Epithelial cell of proximal tubule (primary cell): ENCODE results near the gene COL23A1. TPM values are rescaled to one million over a fixed set of nuclear protein-coding genes. Genes with fewer than 3 reads are reported as not detected.
A peak's percentile ranks its signal among the peaks of the same experiment; 100 is the strongest.

ENCODE experiments used
- DNase-seq: peaks from one replicate; pipeline ENCODE4 v3.0.0-alpha.2; 2011; ENCODE audit warnings: low read depth
- H3K4me3 ChIP-seq: 2 replicates; pipeline ENCODE4 v1.5.1; 2011; ENCODE audit warnings: low read depth, mild to moderate bottlenecking, low read length
- CTCF ChIP-seq: conservative IDR thresholded peaks from 2 replicates; pipeline ENCODE4 v1.5.1; 2012; ENCODE audit warnings: low read depth, mild to moderate bottlenecking, low read length
- total RNA-seq: library from RNA; depleted of rRNA; stranded (reverse); fragments of >200 nt; gene quantifications from 2 replicates; pipeline ENCODE4 v1.2.3, GENCODE V29; 2015

COL23A1 gene
- total RNA-seq, 1 donor from 2014 or later = not detected

GRCh38 chr5:178437386-178438075 is 152.7 kb downstream of the COL23A1 start:
- no peak for DNase-seq
- H3K4me3 ChIP-seq = no peak overlapping the region
- TF ChIP-seq CTCF = no peak

DNA sequence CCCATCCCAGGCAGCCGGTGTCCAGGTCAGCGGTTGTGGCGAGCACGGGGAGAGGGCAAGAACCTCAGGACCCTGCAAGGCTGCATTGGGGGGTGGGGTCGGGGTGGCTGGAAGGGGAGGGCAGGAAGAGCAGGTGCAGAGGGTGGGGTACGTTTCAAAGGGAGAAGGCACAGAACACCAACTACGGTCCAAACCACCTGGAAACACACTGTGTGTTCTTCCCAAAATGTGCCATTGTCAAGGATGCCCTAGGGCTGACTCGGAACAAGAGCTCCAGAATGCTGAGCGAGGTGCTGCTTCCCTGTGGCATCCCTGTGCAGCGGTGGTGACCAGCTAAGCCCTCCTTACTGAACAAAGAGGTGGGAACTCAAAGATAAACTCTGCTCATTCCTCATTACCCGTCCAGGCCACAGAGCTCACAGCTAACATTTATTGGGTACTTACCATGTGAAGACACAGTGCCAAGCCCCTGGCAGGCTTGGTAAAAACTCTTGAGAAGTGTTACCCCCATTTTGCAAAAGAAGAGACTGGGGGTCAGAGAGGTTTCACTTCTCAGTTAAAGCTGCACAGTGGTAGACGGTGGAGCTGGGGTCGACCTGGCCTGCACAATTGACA is 153.8 kb downstream of the COL23A1 start:
- no peak for DNase-seq
- TF ChIP-seq CTCF = no peak
- no peak overlapping the region for H3K4me3 ChIP-seq

DNA sequence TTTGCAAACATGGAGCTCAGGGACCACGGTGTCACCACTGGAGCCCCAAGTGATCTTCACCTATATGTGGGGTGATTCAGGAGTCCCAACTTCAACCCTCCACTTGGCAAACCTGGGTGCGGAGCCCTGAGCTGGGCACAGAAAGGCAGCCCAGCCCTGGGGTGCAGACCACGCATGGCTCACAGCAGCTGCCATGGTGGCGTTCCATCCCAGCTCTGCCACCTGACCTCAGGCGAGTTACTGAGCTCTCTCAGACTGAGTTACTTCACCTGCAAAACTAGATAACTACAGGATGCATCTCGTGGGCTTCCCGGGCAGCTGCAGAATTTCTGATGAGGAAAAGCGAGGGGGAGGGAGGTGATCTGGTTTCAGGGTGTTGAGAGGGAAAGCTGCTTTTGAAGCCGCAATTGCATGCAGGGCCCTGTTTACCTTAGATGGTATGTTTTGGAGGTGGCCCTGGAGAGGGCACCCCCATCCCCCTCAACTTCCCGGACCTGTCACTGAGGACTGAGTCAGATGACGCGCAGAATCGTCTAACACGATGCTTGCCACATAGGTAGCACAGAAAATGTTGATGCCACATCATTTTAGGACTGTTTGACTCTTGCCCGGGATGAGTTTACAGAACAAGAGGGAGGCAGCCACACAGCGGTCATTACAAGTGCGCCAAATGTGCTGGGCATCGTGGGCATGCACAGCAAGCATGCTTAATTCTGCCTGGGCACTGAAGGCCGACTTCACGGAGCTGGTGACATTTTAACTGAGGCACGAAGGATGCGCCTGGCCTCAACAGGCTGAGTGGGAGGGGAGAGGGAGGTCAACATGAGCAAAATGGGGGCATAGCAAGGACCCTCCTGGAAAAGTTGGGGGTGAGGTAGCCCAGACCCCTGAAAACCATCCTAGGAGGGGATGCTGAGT is 154.6 kb downstream of the COL23A1 start:
- TF ChIP-seq CTCF = no peak
- H3K4me3 ChIP-seq = no peak overlapping the region
- DNase-seq = no peak

- peak; percentile 27 for TF ChIP-seq CTCF
- DNase-seq = no peak
- no peak overlapping the region for H3K4me3 ChIP-seq
Measured at GRCh38 chr5:178434851-178435250, 155.3 kb downstream of the COL23A1 start.

DNA sequence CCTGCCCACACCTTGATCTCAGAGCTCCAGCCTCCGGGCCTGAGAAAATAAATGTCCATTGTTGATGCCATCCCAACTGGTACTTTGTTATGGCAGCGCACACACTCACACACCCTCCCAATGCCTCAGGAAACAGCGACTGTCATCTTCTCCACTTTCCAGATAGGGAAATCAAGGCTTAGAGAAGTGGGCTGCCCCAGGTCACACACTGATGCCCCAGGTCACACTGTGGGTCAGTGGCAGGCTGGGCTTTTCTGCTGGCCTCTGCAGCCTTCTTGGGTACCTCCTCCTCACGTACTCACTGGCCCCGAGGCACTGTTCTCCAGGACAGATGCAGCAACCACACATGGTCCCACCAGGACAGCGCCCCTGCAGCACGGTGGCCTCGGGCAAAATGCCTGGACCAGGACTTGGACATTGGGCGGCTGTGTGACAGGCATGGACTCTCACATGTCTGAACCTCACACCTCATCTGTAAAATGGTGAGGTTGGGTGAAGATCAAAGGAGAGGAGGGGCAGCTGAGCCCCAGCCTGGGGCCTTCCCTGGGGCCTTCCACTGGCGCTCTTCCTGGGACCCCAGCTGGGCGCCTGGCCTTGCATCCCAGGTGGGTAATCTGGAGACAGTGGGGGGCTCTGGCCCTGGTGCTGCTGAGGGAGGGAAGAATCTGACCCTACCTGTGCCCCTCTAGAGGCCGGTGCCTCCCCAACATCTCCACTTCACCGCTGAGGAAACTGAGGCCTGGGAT is 156.0 kb downstream of the COL23A1 start:
- H3K4me3 ChIP-seq = no peak overlapping the region
- no peak for TF ChIP-seq CTCF
- no peak for DNase-seq

DNA sequence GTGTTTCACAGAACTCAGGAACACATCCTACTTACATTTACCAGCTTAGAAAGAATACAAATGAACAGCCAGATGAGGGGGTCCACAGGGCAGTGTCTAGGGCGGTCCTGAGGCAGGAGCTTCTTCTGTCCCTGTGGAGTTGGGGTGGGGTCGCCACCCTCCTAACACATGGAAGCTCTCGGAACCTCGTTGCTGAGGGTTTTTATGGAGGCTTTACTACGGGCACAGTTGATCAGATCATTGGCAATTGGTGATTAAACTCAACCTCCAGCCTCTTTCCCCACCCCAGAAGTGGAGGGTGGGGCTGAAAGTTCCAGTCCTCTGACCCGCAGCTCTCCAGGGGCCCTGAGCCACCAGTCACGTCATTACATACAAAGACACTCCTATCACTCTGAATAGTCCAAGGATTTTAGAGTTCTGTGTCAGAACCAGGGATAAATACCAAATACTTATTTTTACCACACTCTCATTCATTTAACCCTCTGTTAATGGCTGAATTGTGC is 156.9 kb downstream of the COL23A1 start:
- H3K4me3 ChIP-seq = no peak overlapping the region
- DNase-seq = no peak
- TF ChIP-seq CTCF = no peak
